H7 (cell line): ENCODE results near the gene RUSF1. TPM values are rescaled to one million over a fixed set of nuclear protein-coding genes. Genes with fewer than 3 reads are reported as not detected.

Experiments used
- DNase-seq: peaks from one replicate; pipeline ENCODE4 v3.0.0; 2012
- H3K27me3 ChIP-seq: 2 replicates; pipeline ENCODE4 v1.6.0; 2011; ENCODE audit warnings: mild to moderate bottlenecking, low read length; ENCODE audit not compliant: control insufficient read depth, insufficient read depth
- H3K36me3 ChIP-seq: replicated peaks from 2 replicates; pipeline ENCODE4 v1.5.1; 2011; ENCODE audit warnings: low read length; ENCODE audit not compliant: control insufficient read depth, insufficient read depth
- H3K4me3 ChIP-seq: 2 replicates; pipeline ENCODE4 v1.5.1; 2011; ENCODE audit warnings: low read depth, mild to moderate bottlenecking, control low read depth, low read length, moderate library complexity; ENCODE audit not compliant: insufficient read depth
- total RNA-seq: library from RNA; depleted of rRNA; stranded (reverse); fragments of >200 nt; shearing (Covaris generic); gene quantifications from 2 replicates; pipeline ENCODE4 v1.2.3, GENCODE V29; 2014

The RUSF1 gene
- total RNA-seq, 1 experiment from 2014 or later = 44.7 TPM

DNA sequence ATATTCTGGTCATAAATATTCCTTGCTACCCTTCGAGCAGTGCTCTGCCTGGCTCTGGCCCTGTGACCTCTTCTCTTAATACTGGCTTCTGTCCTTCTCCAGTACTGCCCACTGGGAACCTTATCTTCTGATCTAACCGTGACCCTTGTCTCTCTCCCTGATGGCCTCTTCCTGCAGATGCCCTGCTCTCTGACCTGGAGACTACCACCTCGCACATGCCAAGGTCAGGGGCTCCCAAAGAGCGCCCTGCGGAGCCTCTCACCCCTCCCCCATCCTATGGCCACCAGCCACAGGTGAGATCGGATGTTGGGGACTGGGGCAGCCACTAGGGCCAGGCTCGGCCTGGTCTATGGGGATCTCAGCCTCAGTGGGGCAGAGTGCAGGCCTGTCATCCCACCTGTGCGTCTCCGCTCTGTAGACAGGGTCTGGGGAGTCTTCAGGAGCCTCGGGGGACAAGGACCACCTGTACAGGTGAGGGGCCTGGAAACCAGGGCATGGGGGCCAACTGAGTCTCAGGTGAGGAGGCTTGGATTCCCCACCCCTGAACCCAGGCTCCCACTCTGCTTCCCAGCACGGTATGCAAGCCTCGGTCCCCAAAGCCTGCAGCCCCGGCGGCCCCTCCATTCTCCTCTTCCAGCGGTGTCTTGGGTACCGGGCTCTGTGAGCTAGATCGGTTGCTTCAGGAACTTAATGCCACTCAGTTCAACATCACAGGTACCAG, 34.8 kb downstream of the RUSF1 start:
- no peaks in the 10 kb centered on the region for H3K36me3 ChIP-seq
- H3K27me3 ChIP-seq = peaks cover 44% of the 10 kb centered on the region
- no peak for DNase-seq
- no peak overlapping the region for H3K4me3 ChIP-seq

DNA sequence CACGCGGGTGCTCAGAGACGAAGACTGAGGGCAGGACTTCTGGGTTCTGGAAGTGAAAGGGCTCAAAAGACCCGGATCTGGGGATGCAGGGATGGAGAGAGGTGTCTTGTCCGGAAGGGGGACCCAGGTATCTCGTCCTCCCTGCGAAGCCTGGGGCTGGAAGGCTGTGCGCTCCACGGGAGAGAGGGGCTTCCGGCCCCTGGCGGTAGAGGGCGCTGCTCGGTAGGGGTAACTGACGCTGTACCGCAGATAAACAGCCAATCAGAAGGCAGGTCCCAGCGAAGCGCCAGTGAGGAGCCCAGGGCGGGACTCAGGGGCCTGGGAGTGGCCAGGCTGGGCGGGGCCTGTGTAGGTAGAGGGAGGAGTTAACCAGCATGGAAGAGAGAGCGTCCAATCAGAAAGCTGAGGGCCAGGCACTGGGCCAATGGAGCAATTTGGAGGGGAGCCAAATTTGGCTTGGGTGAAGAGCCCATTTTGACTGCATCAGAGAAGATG, 35.4 kb downstream of the RUSF1 start:
- Histone ChIP-seq H3K27me3 (peaks cover 40% of the 10 kb centered on the region), H3K4me3 (peak overlapping the region; percentile 68), H3K36me3 (no peaks in the 10 kb centered on the region)
- peak; percentile 97 for DNase-seq

DNA sequence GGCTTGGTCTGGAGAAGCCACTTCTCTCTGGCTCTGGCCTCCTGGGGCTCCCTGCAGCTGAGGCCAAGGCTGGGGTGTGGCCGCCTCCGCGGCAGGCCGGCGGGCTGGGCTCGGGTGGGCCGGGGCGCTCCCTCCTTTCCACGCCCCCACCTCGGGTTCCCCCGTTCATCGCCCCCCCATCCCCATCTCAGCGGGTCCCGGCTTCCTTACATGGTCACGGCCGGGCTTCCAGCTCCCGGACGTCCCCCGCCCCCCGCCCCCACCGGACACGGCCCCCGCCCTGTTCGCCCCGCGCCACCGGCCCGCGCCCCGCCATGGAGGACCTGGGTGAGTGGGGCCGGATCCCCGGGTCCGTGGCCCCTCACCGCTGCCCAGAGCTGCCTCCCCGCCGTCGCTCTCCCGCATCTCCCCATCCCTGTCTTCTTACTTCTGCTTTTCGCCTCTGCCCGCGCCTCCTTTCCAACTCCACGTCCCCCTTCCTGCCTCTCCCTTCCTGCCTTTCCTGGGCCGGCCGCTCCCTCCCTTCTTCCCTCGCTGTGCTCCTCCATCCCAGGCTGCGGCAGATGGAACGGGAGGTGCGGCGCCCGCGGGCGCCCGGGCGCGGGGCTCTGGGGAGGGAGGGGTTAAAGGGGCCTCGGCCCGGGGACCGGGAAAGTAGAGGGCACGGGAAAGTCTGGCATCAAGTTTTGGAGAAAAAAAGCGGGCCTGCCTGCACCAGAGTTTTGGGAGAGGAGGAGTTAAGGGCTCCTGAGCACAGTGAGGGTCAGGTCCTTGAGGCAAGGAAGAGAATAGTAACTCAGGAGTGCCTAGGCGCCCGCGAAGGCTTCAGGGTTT, 36.1 kb downstream of the RUSF1 start, which contains the start of gene TGFB1I1:
Gene TGFB1I1, plus strand, starts transcription at position 278 of the 834 bp plus-strand sequence. Its CDS starts 37 bp downstream, at position 315.
- DNase-seq = peak; percentile 90
- H3K36me3 ChIP-seq = no peaks in the 10 kb centered on the region
- H3K27me3 ChIP-seq = peaks cover 40% of the 10 kb centered on the region
- peak within 1 kb of the TSS; percentile 68 for H3K4me3 ChIP-seq

DNA sequence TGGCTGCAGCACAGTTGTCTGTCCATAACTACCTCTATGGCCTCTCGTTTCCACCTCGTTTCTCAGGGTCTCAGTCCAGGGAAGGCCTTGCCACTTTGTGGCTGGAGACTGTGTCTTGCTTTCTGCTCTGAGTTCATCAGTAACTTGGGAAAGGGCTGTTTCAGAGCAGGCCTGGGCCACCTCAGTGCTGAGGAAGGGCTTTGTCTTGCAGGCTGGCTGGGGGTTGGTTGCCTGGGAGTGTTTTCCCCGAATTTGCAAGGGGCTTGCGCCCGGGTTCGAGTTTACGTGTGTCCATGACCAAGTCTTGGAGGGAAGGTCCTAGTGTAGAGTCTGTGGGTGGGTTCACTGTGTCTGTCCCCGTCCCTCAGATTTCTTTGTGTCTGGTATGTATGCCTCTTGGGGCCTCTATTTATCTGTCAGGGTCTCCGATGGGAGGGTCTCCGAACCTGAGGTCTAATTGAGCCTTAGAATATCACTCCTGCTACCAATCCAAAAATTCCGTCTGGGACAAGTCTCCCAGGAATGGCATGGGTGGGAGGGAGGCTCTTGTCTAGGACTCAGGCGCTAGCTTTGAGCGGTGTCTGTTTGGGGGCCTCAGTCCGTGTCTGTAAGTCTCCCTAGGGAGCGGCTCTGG, 36.8 kb downstream of the RUSF1 start:
- no peak for DNase-seq
- Histone ChIP-seq H3K27me3 (peaks cover 38% of the 10 kb centered on the region), H3K36me3 (no peaks in the 10 kb centered on the region), H3K4me3 (peak overlapping the region; percentile 68)

DNA sequence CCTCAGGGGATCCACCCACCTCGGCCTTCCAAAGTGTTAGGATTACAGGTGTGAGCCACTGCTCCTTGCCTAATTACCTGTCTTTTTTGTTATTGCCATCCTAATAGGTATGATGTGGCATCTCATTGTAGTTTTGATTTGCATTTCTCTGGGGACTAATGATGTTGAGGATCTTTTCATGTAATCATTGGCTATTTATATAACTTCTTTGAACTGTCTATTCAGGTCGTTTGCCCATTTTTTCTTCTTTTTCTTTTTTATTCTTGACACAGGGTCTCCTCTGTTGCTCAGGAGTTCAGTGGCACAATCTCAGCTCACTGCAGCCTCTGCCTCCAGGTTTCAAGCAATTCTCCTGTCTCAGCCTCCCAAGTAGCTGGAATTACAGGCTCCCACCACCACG, 37.6 kb downstream of the RUSF1 start:
- peaks cover 31% of the 10 kb centered on the region for H3K27me3 ChIP-seq
- H3K4me3 ChIP-seq = no peak overlapping the region
- DNase-seq = no peak
- H3K36me3 ChIP-seq = no peaks in the 10 kb centered on the region

DNA sequence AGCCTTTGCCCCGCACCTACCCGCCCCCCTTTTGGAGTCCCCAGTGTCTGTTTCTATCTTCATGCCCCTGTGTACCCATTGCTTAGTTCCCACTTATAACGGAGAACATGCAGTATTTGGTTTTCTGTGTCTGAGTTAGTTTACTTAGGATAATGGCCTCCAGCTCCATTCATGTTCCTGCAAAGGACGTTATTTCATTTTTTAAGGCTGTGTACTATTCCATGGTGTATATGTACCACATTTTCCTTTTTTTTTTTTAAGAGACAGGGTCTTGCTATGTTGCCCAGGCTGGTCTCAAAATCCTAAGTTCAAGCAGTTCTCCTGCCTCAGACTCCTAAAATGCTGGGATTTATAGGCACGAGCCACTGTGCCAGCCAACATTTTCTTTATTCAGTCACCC, 40.3 kb downstream of the RUSF1 start:
- no peaks in the 10 kb centered on the region; the same call in 1 of the 2 replicates for H3K36me3 ChIP-seq
- DNase-seq = no peak
- H3K27me3 ChIP-seq = peaks cover 7% of the 10 kb centered on the region; the same call in 1 of the 2 replicates
- H3K4me3 ChIP-seq = no peak overlapping the region

DNA sequence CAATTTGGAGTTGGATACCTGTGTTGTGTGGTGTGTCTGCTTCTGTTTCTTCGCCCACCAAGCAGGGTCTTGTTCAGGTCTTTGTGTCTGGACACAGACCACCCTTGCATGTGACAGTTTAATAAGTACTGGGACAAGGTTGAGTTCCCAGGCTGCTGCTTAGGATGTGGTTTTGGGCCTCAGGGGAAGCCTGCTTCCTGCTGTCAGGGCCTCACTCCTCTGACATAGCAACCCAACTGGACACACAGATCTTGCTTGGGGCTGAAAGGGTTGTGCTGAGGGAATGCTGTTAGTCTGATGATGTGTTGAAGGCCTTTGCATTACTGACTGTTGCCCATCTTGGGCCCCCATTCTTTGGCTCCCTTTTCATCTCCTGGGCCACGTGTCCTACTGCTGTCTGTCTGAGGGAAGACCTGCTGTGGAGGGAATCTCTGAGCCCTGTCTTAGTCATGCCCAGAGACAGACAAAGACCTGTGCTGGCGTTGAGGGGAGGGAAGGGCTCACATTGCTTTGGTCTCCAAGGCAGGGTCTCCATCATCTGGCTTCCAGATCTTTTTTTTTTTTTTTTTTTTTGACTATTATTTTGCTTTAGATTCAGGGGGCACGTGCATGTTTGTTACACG, 40.9 kb downstream of the RUSF1 start:
- no peaks in the 10 kb centered on the region; the same call in 1 of the 2 replicates for H3K36me3 ChIP-seq
- no peak overlapping the region for H3K4me3 ChIP-seq
- peak; percentile 18 for DNase-seq
- H3K27me3 ChIP-seq = peaks cover 1% of the 10 kb centered on the region; the same call in 1 of the 2 replicates

DNA sequence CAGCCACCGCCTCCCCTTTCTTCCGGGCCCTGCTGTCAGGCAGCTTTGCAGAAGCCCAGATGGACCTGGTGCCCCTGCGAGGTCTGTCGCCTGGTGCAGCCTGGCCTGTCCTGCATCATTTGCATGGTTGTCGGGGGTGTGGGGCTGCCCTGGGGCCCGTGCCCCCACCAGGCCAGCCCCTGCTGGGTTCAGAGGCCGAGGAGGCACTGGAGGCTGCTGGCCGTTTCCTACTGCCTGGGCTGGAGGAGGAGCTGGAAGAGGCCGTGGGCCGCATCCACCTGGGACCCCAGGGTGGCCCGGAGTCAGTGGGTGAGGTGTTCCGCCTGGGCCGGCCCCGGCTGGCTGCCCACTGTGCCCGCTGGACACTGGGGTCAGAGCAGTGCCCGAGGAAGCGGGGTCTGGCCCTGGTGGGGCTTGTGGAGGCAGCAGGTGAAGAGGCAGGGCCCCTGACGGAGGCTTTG, 41.8 kb downstream of the RUSF1 start:
- Histone ChIP-seq H3K36me3 (no peaks in the 10 kb centered on the region; the same call in 1 of the 2 replicates), H3K4me3 (no peak overlapping the region), H3K27me3 (peaks cover under 1% of the 10 kb centered on the region; the same call in 1 of the 2 replicates)
- no peak for DNase-seq

DNA sequence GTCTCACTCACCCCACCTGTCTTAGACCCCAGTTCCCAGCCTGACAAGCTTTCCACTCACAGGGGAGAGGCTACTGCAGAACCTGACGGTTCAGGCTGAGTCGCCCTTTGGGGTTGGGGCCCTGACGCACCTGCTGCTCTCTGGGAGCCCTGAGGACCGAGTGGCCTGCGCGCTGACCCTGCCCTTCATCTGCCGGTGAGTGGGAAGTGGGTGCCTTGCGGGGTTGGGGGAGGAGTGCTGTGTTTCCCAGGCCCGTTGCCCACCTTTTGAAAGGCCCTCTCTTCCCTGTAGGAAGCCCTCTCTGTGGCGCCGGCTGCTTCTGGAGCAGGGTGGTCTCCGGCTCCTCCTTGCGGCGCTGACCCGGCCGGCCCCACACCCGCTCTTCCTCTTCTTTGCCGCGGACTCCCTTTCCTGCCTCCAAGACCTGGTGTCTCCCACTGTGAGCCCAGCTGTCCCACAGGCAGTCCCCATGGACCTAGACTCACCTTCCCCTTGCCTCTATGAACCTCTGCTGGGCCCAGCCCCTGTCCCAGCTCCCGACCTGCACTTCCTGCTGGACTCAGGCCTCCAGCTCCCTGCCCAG, 42.3 kb downstream of the RUSF1 start:
- H3K36me3 ChIP-seq = no peaks in the 10 kb centered on the region; the same call in 1 of the 2 replicates
- no peaks in the 10 kb centered on the region for H3K27me3 ChIP-seq
- peak; percentile 27 for DNase-seq
- no peak overlapping the region for H3K4me3 ChIP-seq

DNA sequence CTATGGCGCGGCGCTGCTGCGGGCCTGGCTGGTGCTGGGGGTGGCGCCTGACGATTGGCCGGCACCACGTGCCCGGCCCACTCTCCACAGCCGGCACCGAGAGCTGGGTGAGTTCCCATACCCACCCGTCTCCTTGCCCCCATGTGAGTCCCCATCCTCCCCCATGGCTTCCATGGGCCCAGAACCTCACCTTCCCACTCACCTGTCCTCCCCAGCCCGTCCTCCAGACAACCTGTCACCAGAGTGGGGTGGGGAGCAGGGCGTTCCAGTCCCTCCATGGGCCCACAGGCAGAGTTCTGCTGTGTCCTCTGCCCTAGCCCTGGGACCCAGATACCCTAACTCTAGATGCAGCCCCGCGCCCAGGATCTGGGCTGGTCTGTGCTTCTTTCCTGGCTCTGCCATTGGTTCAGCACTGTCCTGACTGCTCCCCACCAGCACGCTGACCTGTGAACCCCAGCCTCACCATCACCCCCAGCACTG, 43.4 kb downstream of the RUSF1 start:
- no peaks in the 10 kb centered on the region for H3K27me3 ChIP-seq
- H3K4me3 ChIP-seq = no peak overlapping the region
- DNase-seq = peak; percentile 6
- no peaks in the 10 kb centered on the region; the same call in 1 of the 2 replicates for H3K36me3 ChIP-seq

DNA sequence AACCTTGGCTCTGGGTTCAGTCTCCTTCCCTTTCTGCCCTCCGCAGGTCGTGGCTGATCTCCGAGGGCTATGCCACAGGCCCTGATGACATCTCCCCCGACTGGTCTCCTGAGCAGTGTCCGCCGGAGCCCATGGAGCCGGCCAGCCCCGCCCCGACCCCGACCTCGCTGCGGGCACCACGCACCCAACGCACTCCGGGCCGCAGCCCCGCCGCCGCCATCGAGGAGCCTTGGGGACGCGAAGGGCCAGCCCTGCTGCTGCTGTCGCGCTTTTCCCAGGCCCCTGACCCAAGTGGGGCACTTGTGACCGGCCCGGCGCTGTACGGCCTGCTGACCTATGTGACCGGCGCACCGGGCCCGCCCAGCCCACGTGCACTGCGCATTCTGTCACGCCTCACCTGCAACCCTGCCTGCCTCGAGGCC, 43.8 kb downstream of the RUSF1 start:
- Histone ChIP-seq H3K27me3 (no peaks in the 10 kb centered on the region), H3K36me3 (no peaks in the 10 kb centered on the region; the same call in 1 of the 2 replicates), H3K4me3 (no peak overlapping the region)
- peak; percentile 32 for DNase-seq

DNA sequence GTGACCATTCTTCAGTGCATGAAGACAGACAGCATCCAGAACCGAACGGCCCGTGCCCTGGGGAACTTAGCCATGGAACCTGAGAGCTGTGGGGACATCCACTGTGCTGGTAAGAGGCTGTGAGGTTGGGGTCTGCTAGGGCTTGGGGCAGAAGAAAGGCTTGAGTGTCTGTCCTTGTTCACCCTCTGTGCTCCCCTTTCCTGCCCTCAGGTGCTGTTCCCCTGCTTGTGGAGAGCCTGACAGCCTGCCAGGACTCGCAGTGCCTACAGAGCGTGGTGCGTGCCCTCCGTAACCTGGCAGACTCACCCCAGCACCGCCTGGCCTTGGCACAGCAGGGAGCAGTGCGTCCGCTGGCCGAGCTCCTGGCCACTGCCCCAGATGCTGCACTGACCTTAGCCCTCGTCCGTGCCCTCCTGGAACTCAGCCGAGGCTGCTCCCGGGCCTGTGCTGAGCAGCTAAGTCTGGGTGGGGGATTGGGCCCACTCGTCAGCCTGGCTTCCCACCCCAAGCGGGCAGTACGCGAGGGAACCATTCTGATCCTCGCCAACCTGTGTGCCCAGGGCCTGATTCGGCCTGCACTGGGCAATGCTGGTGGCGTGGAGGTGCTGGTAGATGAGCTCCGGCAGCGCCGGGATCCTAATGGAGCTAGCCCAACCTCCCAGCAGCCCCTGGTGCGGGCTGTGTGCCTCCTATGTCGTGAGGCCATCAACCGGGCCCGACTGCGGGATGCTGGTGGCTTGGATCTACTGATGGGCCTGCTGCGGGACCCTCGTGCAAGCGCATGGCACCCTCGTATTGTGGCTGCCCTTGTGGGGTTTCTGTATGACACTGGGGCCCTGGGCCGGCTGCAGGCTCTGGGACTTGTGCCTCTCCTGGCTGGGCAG, 46.0 kb downstream of the RUSF1 start:
- no peaks in the 10 kb centered on the region; the same call in 1 of the 2 replicates for H3K36me3 ChIP-seq
- DNase-seq = no peak
- H3K27me3 ChIP-seq = no peaks in the 10 kb centered on the region
- no peak overlapping the region for H3K4me3 ChIP-seq
